NCI-H2081 treated with DMSO at 0.1 percent for 48 hours (cell line): ENCODE data around the gene SZT2.

Experiments
- DNase-seq: peaks from one replicate; lab custom pipeline; 2025; lab: John Stamatoyannopoulos, UW

SZT2 gene

GRCh38 chr1:43389326-43390313 is at the start of gene SZT2, which contains the start of gene MED8:
TSS of gene SZT2 (plus strand) at chr1:43389899. CDS start at chr1:43389969, 70 bp downstream.
TSS of gene MED8 (minus strand) at chr1:43389800. CDS start at chr1:43389764, 36 bp downstream.
- peak; percentile 77 for DNase-seq

DNA sequence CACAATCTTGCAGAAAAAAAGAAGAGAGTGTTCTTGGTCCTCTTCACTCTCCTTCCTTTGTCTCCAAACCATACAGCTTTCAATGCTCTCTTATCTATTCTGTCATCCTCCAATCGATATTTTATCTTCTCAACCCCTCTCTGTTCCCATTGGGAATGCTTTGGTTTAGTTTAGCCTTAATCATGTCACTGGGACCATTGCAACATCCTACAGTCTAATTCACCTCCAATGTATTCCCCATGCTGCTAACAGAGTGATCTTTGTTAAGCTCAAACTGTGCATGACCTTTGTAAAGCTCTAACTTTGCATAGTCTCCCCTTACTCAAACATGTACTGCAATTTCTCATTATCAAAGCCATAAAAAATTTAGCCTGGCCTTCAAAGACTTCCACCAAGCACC is 49.1 kb upstream of the SZT2 start:
- no peak for DNase-seq

- DNase-seq = no peak
These were observed 45.3 kb upstream of the SZT2 start for GRCh38 chr1:43344267-43344850.

GRCh38 chr1:43345120-43345519 is 44.6 kb upstream of the SZT2 start:
- DNase-seq = no peak

GRCh38 chr1:43346636-43347035 is 43.1 kb upstream of the SZT2 start:
- no peak for DNase-seq

- DNase-seq = no peak
These were observed 41.3 kb upstream of the SZT2 start for GRCh38 chr1:43348343-43348808.

DNA sequence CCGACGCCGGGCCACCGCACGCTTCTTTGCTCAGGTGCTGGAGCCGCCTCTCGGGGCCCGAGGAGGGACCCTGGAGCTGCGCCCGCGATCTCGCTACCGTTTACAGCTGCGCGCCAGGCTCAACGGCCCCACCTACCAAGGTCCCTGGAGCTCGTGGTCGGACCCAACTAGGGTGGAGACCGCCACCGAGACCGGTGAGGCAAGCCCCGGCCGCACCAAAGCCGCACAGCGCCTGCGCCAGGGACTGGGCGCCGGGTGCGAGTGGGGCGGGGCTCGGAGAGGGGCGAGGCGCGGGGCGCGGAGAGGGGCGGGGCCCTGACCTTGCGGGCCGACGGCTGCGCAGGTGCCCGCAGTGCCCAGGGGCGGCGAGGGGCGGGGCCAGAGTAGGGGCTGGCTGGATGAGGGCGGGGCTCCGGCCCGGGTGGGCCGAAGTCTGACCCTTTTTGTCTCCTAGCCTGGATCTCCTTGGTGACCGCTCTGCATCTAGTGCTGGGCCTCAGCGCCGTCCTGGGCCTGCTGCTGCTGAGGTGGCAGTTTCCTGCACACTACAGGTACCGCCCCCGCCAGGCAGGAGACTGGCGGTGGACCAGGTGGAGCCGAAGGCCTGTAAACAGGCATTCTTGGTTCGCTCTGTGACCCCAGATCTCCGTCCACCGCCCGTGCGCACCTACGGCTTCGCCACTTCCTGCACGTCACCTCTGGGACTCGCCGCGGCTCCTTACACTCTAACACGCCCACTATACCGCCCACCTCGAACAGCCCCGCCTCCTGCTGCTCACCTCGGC is 40.7 kb upstream of the SZT2 start:
- peak; percentile 51 for DNase-seq

- no peak for DNase-seq
These were observed 39.9 kb upstream of the SZT2 start for GRCh38 chr1:43349594-43350306.

DNA sequence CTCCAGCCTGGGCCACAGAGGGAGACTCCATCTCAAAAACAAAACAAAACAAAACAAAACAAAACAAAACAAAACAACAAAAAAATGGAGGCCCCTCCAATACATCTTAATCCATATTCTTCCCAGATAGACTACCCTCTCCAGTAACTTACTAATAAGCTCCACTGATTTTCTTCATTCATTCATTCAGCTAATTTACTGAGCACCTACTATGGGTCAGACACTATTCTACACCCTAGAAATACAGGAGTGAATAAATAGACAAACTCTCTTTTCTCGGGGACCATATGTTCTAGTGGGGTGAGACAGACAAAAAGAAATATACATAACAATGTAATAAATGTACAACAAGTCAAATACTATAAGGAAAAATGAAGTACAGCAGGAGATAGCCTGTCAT is 38.7 kb upstream of the SZT2 start:
- DNase-seq = no peak

DNA sequence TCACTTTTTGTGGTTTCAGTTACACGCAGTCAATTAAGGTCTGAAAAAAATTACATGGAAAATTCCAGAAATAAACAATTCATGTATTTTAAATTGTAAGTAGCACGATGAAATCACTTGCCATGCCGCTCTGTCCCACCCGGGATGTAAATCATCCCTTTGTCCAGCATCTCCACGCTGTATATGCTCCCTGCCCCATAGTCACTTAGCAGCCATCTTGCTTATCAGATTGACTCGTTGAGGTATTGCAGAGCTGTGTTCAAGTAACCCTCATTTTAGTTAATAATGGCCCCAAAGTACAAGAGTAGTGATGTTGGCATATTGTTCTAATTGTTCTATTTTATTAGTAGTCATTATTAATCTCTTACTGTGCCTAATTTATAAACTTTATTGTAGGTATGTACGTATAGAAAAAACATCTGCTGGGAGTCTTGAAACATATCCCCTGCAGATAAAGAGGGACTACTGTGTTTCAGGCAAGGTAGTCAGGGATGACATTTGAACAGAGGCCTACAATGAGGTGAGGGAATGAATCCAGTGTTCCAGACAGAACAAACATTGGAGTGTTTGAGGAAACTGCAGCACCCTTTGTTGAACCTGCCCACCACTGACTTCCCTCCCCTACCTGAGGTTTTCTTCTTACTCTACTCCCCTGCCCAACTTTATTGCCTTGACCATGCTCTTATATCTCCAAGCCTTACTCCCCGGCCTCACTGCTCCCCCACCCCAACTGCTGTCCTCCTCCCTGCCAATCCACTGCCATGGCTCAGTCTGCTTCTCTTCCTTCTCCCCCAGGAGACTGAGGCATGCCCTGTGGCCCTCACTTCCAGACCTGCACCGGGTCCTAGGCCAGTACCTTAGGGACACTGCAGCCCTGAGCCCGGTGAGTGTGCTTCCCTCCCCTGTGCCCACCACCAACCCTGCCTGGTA is 38.0 kb upstream of the SZT2 start:
- DNase-seq = no peak

- no peak for DNase-seq
These were observed 37.4 kb upstream of the SZT2 start for GRCh38 chr1:43352351-43352705.

DNA sequence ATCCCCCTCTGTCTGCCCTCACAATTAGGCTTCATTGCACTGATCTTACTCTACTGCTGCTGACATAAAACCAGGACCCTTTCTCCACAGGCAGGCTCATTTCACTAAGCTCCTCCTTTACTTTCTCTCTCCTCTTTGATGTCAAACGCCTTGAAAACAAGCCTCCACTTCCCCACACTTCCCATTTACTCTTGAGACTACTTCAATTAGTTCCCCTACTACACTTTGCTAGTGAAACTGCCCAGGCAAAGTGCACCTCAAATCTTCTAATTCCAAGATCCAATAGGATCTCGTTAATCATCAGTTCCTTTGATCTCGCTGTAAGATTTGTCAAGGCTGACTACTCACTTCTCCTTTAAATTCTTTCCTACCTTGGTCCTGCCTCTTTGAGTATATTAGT is 36.8 kb upstream of the SZT2 start:
- no peak for DNase-seq

- no peak for DNase-seq
These were observed 35.2 kb upstream of the SZT2 start for GRCh38 chr1:43354471-43354870.

DNA sequence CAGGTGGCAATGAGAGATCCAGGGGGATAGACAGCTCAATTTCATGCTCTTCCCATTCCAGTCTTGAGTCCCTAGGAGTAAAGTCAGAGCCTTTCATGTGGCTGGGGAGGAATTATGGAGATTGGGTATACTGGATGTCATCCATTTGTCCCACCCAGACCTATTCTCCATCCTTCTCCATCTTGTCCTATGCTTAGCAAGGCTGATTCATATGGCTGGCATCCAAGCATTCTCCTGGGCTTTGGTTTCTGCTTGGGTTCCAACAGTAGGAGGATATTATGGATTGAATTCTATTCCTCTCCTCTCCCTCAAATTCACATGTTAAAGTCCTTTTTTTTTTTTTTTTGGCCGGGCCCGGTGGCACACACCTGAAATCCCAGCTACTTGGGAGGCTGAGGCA is 34.8 kb upstream of the SZT2 start:
- DNase-seq = no peak

- no peak for DNase-seq
These were observed 32.4 kb upstream of the SZT2 start for GRCh38 chr1:43357251-43357650.

GRCh38 chr1:43358121-43358745 is 31.5 kb upstream of the SZT2 start:
- no peak for DNase-seq

GRCh38 chr1:43358746-43359693 is 30.7 kb upstream of the SZT2 start, which contains the start of gene CDC20:
TSS of gene CDC20 (plus strand) at chr1:43358981. CDS start at chr1:43359216, 235 bp downstream.
- DNase-seq = peak; percentile 92

- DNase-seq = no peak
These were observed 30.0 kb upstream of the SZT2 start for GRCh38 chr1:43359696-43360095.

DNA sequence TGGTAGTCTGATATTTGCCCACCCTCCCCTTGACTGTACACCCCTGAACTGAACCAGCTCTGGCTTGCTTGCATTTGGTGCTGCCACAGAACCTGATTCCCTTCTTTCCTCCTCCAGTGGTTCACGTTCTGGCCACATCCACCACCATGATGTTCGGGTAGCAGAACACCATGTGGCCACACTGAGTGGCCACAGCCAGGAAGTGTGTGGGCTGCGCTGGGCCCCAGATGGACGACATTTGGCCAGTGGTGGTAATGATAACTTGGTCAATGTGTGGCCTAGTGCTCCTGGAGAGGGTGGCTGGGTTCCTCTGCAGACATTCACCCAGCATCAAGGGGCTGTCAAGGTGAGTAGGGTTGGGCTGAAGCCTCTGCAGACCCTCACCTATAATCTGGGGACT is 29.1 kb upstream of the SZT2 start:
- DNase-seq = no peak
